HepG2 (cell line): ENCODE results near the gene RANBP17.

Experiments
- CTCF ChIP-seq: sonication (generic); formaldehyde crosslinking; IDR thresholded peaks from 2 replicates; pipeline ENCODE4 v1.5.0; 2020; ENCODE audit warnings: mild to moderate bottlenecking, missing genetic modification reagents, moderate library complexity
- KDM1A ChIP-seq: IDR thresholded peaks from 2 replicates; pipeline ENCODE4 v1.6.1; 2016; ENCODE audit warnings: missing compliant biosample characterization
- RAD21 ChIP-seq: fragments of 450-650 bp; formaldehyde crosslinking; IDR thresholded peaks from 2 replicates; pipeline ENCODE4 v1.5.0; 2020; ENCODE audit warnings: mild to moderate bottlenecking
- RFX5 ChIP-seq: IDR thresholded peaks from 2 replicates; pipeline ENCODE4 v1.6.1; 2011; ENCODE audit warnings: low read depth, low read length, improper control_type of control experiment
- ZNF101 ChIP-seq: sonication (generic); formaldehyde crosslinking; IDR thresholded peaks from 2 replicates; pipeline ENCODE4 v1.4.0; 2020; ENCODE audit warnings: mild to moderate bottlenecking, low read depth, missing genetic modification reagents, borderline replicate concordance
- TF ChIP-seq, protein P1 (sequence below): sonication (generic); formaldehyde crosslinking; conservative IDR thresholded peaks from 2 replicates; pipeline ENCODE4 v1.4.0; 2020; ENCODE audit warnings: missing genetic modification reagents

DNA sequence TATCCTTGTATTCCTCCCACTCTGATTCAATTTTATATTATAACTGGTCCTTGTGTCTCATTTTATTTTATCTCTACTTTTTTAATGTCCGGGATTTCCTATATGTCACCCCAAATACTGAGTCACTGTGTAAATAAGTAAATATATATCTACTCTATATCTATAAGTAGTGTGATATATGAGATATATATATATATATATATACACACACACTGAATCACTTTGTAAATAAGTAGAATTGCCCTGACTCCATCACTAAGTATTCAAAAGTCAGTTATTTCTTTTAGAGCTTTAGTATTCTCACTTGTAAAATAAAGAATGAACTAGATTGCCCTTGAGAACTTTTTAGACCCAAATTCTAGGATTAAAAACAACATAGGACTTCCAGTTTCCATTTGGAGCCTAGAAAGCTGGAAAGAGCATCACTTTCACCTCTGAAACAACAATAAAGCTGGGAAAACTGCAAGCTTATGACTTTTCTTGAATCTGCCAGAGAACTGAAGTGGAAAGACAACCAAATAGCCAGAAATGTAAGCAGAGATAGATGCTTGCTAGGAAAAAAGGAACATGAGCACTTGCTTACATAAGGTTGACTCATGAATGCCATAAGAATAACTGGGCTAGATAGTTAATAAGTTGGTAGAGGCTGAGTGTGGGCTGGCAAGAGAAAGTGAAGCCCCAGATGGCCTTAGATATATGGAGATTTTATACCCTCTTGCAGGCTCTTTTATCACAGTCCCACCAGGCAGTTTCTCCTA lies 276.1 kb downstream of the RANBP17 start:
- no peak for TF ChIP-seq ZNF101 (CRISPR knock-in tag)
- TF ChIP-seq CTCF (CRISPR knock-in tag): no peak
- TF ChIP-seq, protein P1, sequence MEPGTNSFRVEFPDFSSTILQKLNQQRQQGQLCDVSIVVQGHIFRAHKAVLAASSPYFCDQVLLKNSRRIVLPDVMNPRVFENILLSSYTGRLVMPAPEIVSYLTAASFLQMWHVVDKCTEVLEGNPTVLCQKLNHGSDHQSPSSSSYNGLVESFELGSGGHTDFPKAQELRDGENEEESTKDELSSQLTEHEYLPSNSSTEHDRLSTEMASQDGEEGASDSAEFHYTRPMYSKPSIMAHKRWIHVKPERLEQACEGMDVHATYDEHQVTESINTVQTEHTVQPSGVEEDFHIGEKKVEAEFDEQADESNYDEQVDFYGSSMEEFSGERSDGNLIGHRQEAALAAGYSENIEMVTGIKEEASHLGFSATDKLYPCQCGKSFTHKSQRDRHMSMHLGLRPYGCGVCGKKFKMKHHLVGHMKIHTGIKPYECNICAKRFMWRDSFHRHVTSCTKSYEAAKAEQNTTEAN (CRISPR knock-in tag): no peak
- TF ChIP-seq RAD21 (CRISPR knock-in tag): no peak
- no peak for TF ChIP-seq RFX5
- no peak for TF ChIP-seq KDM1A (CRISPR knock-in tag)
